ENCODE results near the gene OR1N1.

DNA sequence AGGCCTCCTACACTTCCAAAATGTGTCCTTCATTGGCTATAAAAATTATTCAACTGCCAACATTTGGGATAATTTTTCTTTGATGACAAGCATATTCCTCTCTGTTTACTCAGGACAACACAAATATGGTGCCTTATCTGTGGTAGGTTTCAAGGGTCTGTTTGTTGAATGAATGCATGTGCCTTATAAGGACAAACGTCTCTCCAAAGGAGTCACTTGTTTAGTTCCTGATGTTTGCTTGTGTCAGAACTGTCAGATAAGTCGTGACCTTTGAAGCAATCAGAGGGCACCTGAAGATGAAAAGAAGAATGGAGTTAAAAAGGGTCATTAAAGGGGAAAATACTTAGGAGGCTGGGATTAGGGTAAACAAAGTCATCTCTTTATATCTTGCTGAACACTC is 20.1 kb downstream of the OR1N1 start:
- TF ChIP-seq, protein P1, sequence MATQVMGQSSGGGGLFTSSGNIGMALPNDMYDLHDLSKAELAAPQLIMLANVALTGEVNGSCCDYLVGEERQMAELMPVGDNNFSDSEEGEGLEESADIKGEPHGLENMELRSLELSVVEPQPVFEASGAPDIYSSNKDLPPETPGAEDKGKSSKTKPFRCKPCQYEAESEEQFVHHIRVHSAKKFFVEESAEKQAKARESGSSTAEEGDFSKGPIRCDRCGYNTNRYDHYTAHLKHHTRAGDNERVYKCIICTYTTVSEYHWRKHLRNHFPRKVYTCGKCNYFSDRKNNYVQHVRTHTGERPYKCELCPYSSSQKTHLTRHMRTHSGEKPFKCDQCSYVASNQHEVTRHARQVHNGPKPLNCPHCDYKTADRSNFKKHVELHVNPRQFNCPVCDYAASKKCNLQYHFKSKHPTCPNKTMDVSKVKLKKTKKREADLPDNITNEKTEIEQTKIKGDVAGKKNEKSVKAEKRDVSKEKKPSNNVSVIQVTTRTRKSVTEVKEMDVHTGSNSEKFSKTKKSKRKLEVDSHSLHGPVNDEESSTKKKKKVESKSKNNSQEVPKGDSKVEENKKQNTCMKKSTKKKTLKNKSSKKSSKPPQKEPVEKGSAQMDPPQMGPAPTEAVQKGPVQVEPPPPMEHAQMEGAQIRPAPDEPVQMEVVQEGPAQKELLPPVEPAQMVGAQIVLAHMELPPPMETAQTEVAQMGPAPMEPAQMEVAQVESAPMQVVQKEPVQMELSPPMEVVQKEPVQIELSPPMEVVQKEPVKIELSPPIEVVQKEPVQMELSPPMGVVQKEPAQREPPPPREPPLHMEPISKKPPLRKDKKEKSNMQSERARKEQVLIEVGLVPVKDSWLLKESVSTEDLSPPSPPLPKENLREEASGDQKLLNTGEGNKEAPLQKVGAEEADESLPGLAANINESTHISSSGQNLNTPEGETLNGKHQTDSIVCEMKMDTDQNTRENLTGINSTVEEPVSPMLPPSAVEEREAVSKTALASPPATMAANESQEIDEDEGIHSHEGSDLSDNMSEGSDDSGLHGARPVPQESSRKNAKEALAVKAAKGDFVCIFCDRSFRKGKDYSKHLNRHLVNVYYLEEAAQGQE (IDR thresholded peaks at IDR 0.05; ENCODE audit: insufficient read depth in 1 of 2, low read depth in 2 of 2, low read length in 1 of 2): no peak
- TF ChIP-seq POLR2AphosphoS5 (IDR thresholded peaks at IDR 0.05; ENCODE audit: low read depth, low read length) (no peak), TCF7L2 (IDR thresholded peaks at IDR 0.05; ENCODE audit: low read depth, low read length) (no peak)

Data from Panc1 (cell line).